K562 treated with DMSO at 1 percent for 24 hours (cell line): ENCODE results near the gene OR14K1. TPM values are rescaled to one million over a fixed set of nuclear protein-coding genes. Genes with fewer than 3 reads are reported as not detected.

Source experiments
- total RNA-seq: library from RNA; unstranded; fragments of 300-600 nt; gene quantifications from 2 replicates; pipeline ENCODE4 v1.2.3, GENCODE V29; 2022; ENCODE audit warnings: low read depth; ENCODE audit not compliant: insufficient read depth

The OR14K1 gene
- total RNA-seq = not detected in 2 replicates

GRCh38 chr1:247738315-247738714, at the start of gene OR14K1:
OR14K1 (plus strand) TSS chr1:247738615; CDS start chr1:247738615, 0 bp downstream.

GRCh38 chr1:247716546-247716945, 21.9 kb upstream of the OR14K1 start, which contains the start of gene OR6F1:
OR6F1 (minus strand) TSS chr1:247716646; CDS start chr1:247712755, 3,891 bp downstream.

GRCh38 chr1:247748041-247748440, 9.6 kb downstream of the OR14K1 start, which contains the start of gene OR14A2:
OR14A2 (minus strand) TSS chr1:247748141.

GRCh38 chr1:247760456-247760855, 22.0 kb downstream of the OR14K1 start, which contains the start of gene OR1C1:
OR1C1 (minus strand) TSS chr1:247760556; CDS start chr1:247758406, 2,150 bp downstream.

Other genes with a start within 250 kb of the OR14K1 start
- gene OR2C3, start 202.2 kb upstream of the OR14K1 start, total RNA-seq = not detected in 2 replicates
- 0.13 TPM in 1 of 2 replicates, not detected in the other for gene GCSAML, start 189.5 kb upstream of the OR14K1 start, total RNA-seq
- not detected in 2 replicates for gene OR2G2, start 150.3 kb upstream of the OR14K1 start, total RNA-seq
- gene OR2G3, start 133.0 kb upstream of the OR14K1 start, total RNA-seq = not detected in 2 replicates
- gene OR13G1, start 58.9 kb upstream of the OR14K1 start, total RNA-seq = not detected in 2 replicates
- gene OR6F1, start 22.0 kb upstream of the OR14K1 start, total RNA-seq = not detected in 2 replicates
- gene OR14A2, start 9.5 kb downstream of the OR14K1 start, total RNA-seq = not detected in 2 replicates
- not detected in 2 replicates for gene OR1C1, start 21.9 kb downstream of the OR14K1 start, total RNA-seq
- not detected in 2 replicates for gene OR14A16, start 85.5 kb downstream of the OR14K1 start, total RNA-seq
- gene OR11L1, start 103.3 kb downstream of the OR14K1 start, total RNA-seq = not detected in 2 replicates
- gene TRIM58, start 118.6 kb downstream of the OR14K1 start, total RNA-seq = 23.0 and 23.6 TPM in 2 replicates
- 5.8 and 5.9 TPM in 2 replicates for gene OR2W3, start 157.0 kb downstream of the OR14K1 start, total RNA-seq
- 0.37 TPM in 1 of 2 replicates, not detected in the other for gene OR2T8, start 181.6 kb downstream of the OR14K1 start, total RNA-seq
- not detected in 2 replicates for gene OR2AJ1, start 186.3 kb downstream of the OR14K1 start, total RNA-seq
- not detected in 2 replicates for gene OR2L8, start 210.2 kb downstream of the OR14K1 start, total RNA-seq
- not detected in 2 replicates for gene OR2AK2, start 226.6 kb downstream of the OR14K1 start, total RNA-seq